Measurements from ENCODE around the gene TBCK.

TBCK gene

GRCh38 chr4:106109929-106110328, 206.1 kb downstream of the TBCK start:
- DNase-seq: no peak

GRCh38 chr4:106105697-106106096, 210.3 kb downstream of the TBCK start:
- DNase-seq: no peak

- DNase-seq: no peak
These were observed 211.7 kb downstream of the TBCK start for GRCh38 chr4:106104276-106104675.

- no peak for DNase-seq
These were observed 219.6 kb downstream of the TBCK start for GRCh38 chr4:106096454-106096853.

GRCh38 chr4:106095408-106095807, 220.6 kb downstream of the TBCK start:
- no peak for DNase-seq

- no peak for DNase-seq
These were observed 223.5 kb downstream of the TBCK start for GRCh38 chr4:106092361-106093040.

GRCh38 chr4:106090826-106091225, 225.2 kb downstream of the TBCK start:
- no peak for DNase-seq

- DNase-seq: no peak
These were observed 232.9 kb downstream of the TBCK start for GRCh38 chr4:106083065-106083464.

- no peak for DNase-seq
These were observed 235.6 kb downstream of the TBCK start for GRCh38 chr4:106080376-106080775.

- no peak for DNase-seq
These were observed 236.4 kb downstream of the TBCK start for GRCh38 chr4:106079616-106080015.

- no peak for DNase-seq
These were observed 251.0 kb downstream of the TBCK start for GRCh38 chr4:106065018-106065417.

- no peak for DNase-seq
These were observed 253.0 kb downstream of the TBCK start for GRCh38 chr4:106063009-106063408.

GRCh38 chr4:106062452-106062875, 253.5 kb downstream of the TBCK start:
- DNase-seq: no peak

- no peak for DNase-seq
These were observed 257.1 kb downstream of the TBCK start for GRCh38 chr4:106058921-106059320.

- DNase-seq: no peak
These were observed 259.1 kb downstream of the TBCK start for GRCh38 chr4:106056914-106057313.

GRCh38 chr4:106051514-106051913, 264.5 kb downstream of the TBCK start:
- DNase-seq: no peak

- no peak for DNase-seq
These were observed 266.5 kb downstream of the TBCK start for GRCh38 chr4:106049490-106049889.

- no peak for DNase-seq
These were observed 267.6 kb downstream of the TBCK start for GRCh38 chr4:106048250-106048971.

- no peak for DNase-seq
These were observed 269.9 kb downstream of the TBCK start for GRCh38 chr4:106046083-106046482.

GRCh38 chr4:106041294-106042002, 274.6 kb downstream of the TBCK start:
- DNase-seq: no peak

GRCh38 chr4:106039796-106040195, 276.2 kb downstream of the TBCK start:
- DNase-seq: no peak

GRCh38 chr4:106038908-106039307, 277.1 kb downstream of the TBCK start:
- no peak for DNase-seq

GRCh38 chr4:106038012-106038411, 278.0 kb downstream of the TBCK start:
- DNase-seq: no peak

- DNase-seq: no peak
These were observed 279.2 kb downstream of the TBCK start for GRCh38 chr4:106036848-106037247.

Data from activated T-cell treated with anti-CD3 and anti-CD28 coated beads, Interleukin-2, amount 50 U/mL, for 1 hour (primary cell).